Endothelial cell of umbilical vein (primary cell): Measurements from ENCODE around the gene ARHGAP18. TPM values are rescaled to one million over a fixed set of nuclear protein-coding genes. Genes with fewer than 3 reads are reported as not detected.

Source experiments
- BruUV-seq: library from RNA; stranded (reverse); fragments of 400-500 nt; replicated peaks from 2 replicates; lab custom pipeline; 2021; lab: Mats Ljungman, UMichigan
- CTCF ChIA-PET: fragments of 300-600, 350-600 bp; sonication (Branson Sonifier 250); formaldehyde crosslinking; loops from one replicate; lab custom pipeline; 2021; ENCODE audit warnings: antibody characterized with exemption, inconsistent platforms; lab: Charles Lee
- POLR2A ChIA-PET: fragments of 300-600, 350-600 bp; sonication (Branson Sonifier 250); formaldehyde crosslinking; loops from one replicate; lab custom pipeline; 2021; ENCODE audit warnings: antibody characterized with exemption, inconsistent platforms; lab: Charles Lee
- DNase-seq: peaks from one replicate; pipeline ENCODE4 v3.0.0-alpha.2; 2011; ENCODE audit warnings: low read depth, low spot score
- FAIRE-seq: peaks from 2 replicates; lab custom pipeline; 2011; peaks lifted over from hg19 to GRCh38; lab: Jason Lieb, UNC
- H2AFZ ChIP-seq: 2 replicates; pipeline ENCODE4 v1.6.0; 2012; ENCODE audit warnings: low read depth, low read length, control low read depth, inconsistent platforms
- H3K27ac ChIP-seq: 2 replicates; pipeline ENCODE4 v1.5.1; 2011; ENCODE audit warnings: low read depth, mild to moderate bottlenecking, control low read depth, low read length, moderate library complexity; ENCODE audit not compliant: insufficient read depth
- H3K27me3 ChIP-seq, 2 experiments: 2 replicates each; pipeline versions ENCODE4 v1.6.0 to v1.6.1; 2011; ENCODE audit warnings: low read length in 2 of 2, mixed read lengths in 1 of 2; ENCODE audit not compliant: control insufficient read depth in 2 of 2, insufficient read depth in 2 of 2
- H3K36me3 ChIP-seq, 2 experiments: 2 replicates in 1 of 2; 3 replicates in 1 of 2; pipeline ENCODE4 v1.5.1; 2011; ENCODE audit warnings: low read length in 2 of 2, mild to moderate bottlenecking in 1 of 2, moderate library complexity in 1 of 2; ENCODE audit not compliant: control insufficient read depth in 2 of 2, insufficient read depth in 2 of 2; ENCODE audit errors: extremely low read depth in 1 of 2
- H3K4me1 ChIP-seq: 3 replicates; pipeline ENCODE4 v1.5.1; 2011; ENCODE audit warnings: mild to moderate bottlenecking, low read length; ENCODE audit not compliant: control insufficient read depth, insufficient read depth; ENCODE audit errors: extremely low read depth
- H3K4me2 ChIP-seq: 2 replicates; pipeline ENCODE4 v1.6.1; 2011; ENCODE audit warnings: low read length, control low read depth, mixed read lengths; ENCODE audit not compliant: insufficient read depth
- H3K4me3 ChIP-seq, 3 experiments: fragments of 200-600 bp in 1 of 3; sonication (generic), shearing (Covaris generic) in 1 of 3; replicated peaks in 1 of 3; 2 replicates each; pipeline ENCODE4 v1.5.1; 2011 to 2016; ENCODE audit warnings: control low read depth in 3 of 3, low read length in 3 of 3, mild to moderate bottlenecking in 2 of 3, inconsistent platforms in 1 of 3, low read depth in 1 of 3, moderate library complexity in 1 of 3; ENCODE audit not compliant: insufficient read depth in 1 of 3
- H3K79me2 ChIP-seq: 2 replicates; pipeline ENCODE4 v1.6.0; 2012; ENCODE audit warnings: low read length, inconsistent platforms; ENCODE audit not compliant: control insufficient read depth, insufficient read depth
- H3K9ac ChIP-seq: replicated peaks from 2 replicates; pipeline ENCODE3; 2011; ENCODE audit warnings: low read length, control low read depth; ENCODE audit not compliant: insufficient read depth; ENCODE audit errors: extremely low read depth
- H3K9me1 ChIP-seq: replicated peaks from 3 replicates; pipeline ENCODE4 v1.6.0; 2011; ENCODE audit warnings: mild to moderate bottlenecking, low read length; ENCODE audit not compliant: control insufficient read depth, insufficient read depth; ENCODE audit errors: extremely low read depth
- H3K9me3 ChIP-seq: replicated peaks from 2 replicates; pipeline ENCODE4 v1.5.1; 2012; ENCODE audit warnings: low read length, inconsistent platforms; ENCODE audit not compliant: control insufficient read depth, insufficient read depth
- H4K20me1 ChIP-seq: replicated peaks from 2 replicates; pipeline ENCODE3; 2011; ENCODE audit warnings: mild to moderate bottlenecking, low read length; ENCODE audit not compliant: control insufficient read depth, insufficient read depth; ENCODE audit errors: extremely low read depth
- EZH2 ChIP-seq: IDR thresholded peaks from 2 replicates; pipeline ENCODE4 v1.6.1; 2012; ENCODE audit warnings: borderline replicate concordance, low read depth, mild to moderate bottlenecking, moderate library complexity, low read length, inconsistent platforms; ENCODE audit not compliant: severe bottlenecking
- FOS ChIP-seq: IDR thresholded peaks from 2 replicates; pipeline ENCODE4 v1.6.1; 2011; ENCODE audit warnings: mild to moderate bottlenecking, low read length, moderate library complexity, borderline replicate concordance; ENCODE audit not compliant: insufficient read depth
- GATA2 ChIP-seq: IDR thresholded peaks from 2 replicates; pipeline ENCODE4 v1.7.0; 2011; ENCODE audit warnings: low read depth, mild to moderate bottlenecking, moderate library complexity, mixed read lengths, low read length; ENCODE audit not compliant: insufficient read length, insufficient read depth
- JUN ChIP-seq: IDR thresholded peaks from 2 replicates; pipeline ENCODE4 v1.6.1; 2011; ENCODE audit warnings: borderline replicate concordance, low read depth; ENCODE audit not compliant: insufficient read length, insufficient read depth
- MYC ChIP-seq: IDR thresholded peaks from one replicate; pipeline ENCODE4 v1.6.1; 2011; ENCODE audit warnings: mild to moderate bottlenecking, low read depth, low read length
- POLR2A ChIP-seq: IDR thresholded peaks from 2 replicates; pipeline ENCODE4 v1.6.1; 2012; ENCODE audit warnings: low read depth, mild to moderate bottlenecking, control low read depth, low read length
- POLR2AphosphoS5 ChIP-seq: IDR thresholded peaks from 2 replicates; pipeline ENCODE4 v1.6.1; 2012; ENCODE audit warnings: low read depth, mild to moderate bottlenecking, control low read depth, low read length, moderate library complexity; ENCODE audit not compliant: insufficient read depth
- dilution Hi-C: fragments of 300-500 bp; cut with MboI; formaldehyde crosslinking; loops from one replicate; pipeline ENCODE4 v1.15.0; 2019; ENCODE audit warnings: low sequenced_read_pairs; ENCODE audit not compliant: extremely low pct_ligation_motif_present
- intact Hi-C: fragments of 100-400 bp; cut with micrococcal nuclease; formaldehyde crosslinking; loops from one replicate; pipeline ENCODE4 v1.10.0; 2022
- polyA plus RNA-seq, 4 experiments: library from polyadenylated mRNA; depleted of rRNA in 3 of 4; stranded (reverse) in 3 of 4; unstranded in 1 of 4; fragments of >200 nt; gene quantifications; 2 replicates each; pipeline versions ENCODE4 v1.2.1 to v1.2.3, GENCODE V29; 2011 to 2012; ENCODE audit warnings: missing spikeins in 1 of 4
- total RNA-seq: library from RNA; stranded (reverse); gene quantifications from 2 replicates; pipeline ENCODE4 v1.2.3, GENCODE V29; 2021
- TF ChIP-seq, protein P1 (sequence below), 2 donors: IDR thresholded peaks; 1 replicate in 1 of 2; 2 replicates in 1 of 2; pipeline ENCODE4 v1.5.1; 2011; ENCODE audit warnings: low read length in 2 of 2, mild to moderate bottlenecking in 2 of 2, moderate library complexity in 2 of 2, control low read depth in 1 of 2, inconsistent platforms in 1 of 2, low read depth in 1 of 2; ENCODE audit not compliant: insufficient read depth in 1 of 2; ENCODE audit errors: extremely low read depth in 1 of 2
- TF ChIP-seq, protein P2 (sequence below): IDR thresholded peaks from 2 replicates; pipeline ENCODE4 v1.6.1; 2011; ENCODE audit not compliant: insufficient read depth, insufficient read length

Gene ARHGAP18
- total and polyA plus RNA-seq, 2 donors (not counting 3 experiments of a cell fraction or from before 2014, with no cell fraction given), result 13.1 to 86.1 TPM

DNA sequence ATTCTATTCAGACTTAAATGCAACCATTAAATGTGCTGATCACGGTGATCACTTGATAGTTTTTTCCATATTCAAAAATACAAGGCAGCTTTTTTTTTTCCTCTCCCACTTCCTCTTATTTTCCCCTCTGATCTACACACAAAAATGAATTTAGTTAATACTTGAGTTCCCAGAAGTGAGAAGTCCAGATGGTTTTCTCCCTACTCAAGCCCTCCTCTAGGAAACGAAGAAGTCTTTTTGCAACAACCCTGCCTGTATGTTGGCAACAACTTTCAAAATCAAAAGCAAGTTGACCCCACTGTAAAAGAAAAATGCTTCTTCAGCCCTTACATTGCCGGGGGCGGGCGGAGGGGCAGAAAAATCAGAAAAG is 24.3 kb downstream of the ARHGAP18 start:
- FAIRE-seq, result no peak
- dilution Hi-C loops (no loop called here), intact Hi-C loops (loop anchor here (2.0 kb wide), 1 partner anchor 15 kb away; no protein-coding TSS in a partner anchor)
- Histone ChIP-seq H3K4me2 (no peak overlapping the region), H3K79me2 (peaks cover 71% of the 10 kb centered on the region), H3K9me1 (no peaks in the 10 kb centered on the region), H2AFZ (no peak overlapping the region), H4K20me1 (no peaks in the 10 kb centered on the region), H3K27me3 (no peaks in the 10 kb centered on the region), H3K4me3 (no peak overlapping the region), H3K27ac (peak overlapping the region; percentile 98), H3K9ac (no peak overlapping the region), H3K9me3 (no peaks in the 10 kb centered on the region), H3K4me1 (peaks cover 58% of the 10 kb centered on the region), H3K36me3 (peaks cover 2 to 3% of the 10 kb centered on the region in 2 experiments)
- ChIA-PET POLR2A (interaction anchor here (0.8 kb wide), 1 partner anchor 12 kb away, joined by 3 read pairs; no protein-coding TSS in a partner anchor), CTCF (interaction anchor here (1.1 to 2.5 kb wide), 2 partner anchors 13 to 336 kb away, joined by 3 to 10 read pairs; no protein-coding TSS in a partner anchor)
- TF ChIP-seq POLR2AphosphoS5 (no peak), GATA2 (no peak), FOS (no peak), POLR2A (no peak), MYC (no peak), EZH2 (no peak), JUN (no peak)
- TF ChIP-seq, protein P1, sequence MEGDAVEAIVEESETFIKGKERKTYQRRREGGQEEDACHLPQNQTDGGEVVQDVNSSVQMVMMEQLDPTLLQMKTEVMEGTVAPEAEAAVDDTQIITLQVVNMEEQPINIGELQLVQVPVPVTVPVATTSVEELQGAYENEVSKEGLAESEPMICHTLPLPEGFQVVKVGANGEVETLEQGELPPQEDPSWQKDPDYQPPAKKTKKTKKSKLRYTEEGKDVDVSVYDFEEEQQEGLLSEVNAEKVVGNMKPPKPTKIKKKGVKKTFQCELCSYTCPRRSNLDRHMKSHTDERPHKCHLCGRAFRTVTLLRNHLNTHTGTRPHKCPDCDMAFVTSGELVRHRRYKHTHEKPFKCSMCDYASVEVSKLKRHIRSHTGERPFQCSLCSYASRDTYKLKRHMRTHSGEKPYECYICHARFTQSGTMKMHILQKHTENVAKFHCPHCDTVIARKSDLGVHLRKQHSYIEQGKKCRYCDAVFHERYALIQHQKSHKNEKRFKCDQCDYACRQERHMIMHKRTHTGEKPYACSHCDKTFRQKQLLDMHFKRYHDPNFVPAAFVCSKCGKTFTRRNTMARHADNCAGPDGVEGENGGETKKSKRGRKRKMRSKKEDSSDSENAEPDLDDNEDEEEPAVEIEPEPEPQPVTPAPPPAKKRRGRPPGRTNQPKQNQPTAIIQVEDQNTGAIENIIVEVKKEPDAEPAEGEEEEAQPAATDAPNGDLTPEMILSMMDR (IDR thresholded peaks at IDR 0.05; ENCODE audit: extremely low read depth in 1 of 2, insufficient read depth in 1 of 2, low read depth in 1 of 2, low read length in 2 of 2), result no peak
- TF ChIP-seq, protein P2, sequence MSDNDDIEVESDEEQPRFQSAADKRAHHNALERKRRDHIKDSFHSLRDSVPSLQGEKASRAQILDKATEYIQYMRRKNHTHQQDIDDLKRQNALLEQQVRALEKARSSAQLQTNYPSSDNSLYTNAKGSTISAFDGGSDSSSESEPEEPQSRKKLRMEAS, result no peak
- BruUV-seq, result no TSS peak
- no peak for DNase-seq
